Measurements from ENCODE around the gene SH3RF2. TPM values are rescaled to one million over a fixed set of nuclear protein-coding genes. Genes with fewer than 3 reads are reported as not detected.
A peak's percentile ranks its signal among the peaks of the same experiment; 100 is the strongest.

SH3RF2 gene
- total RNA-seq, 1 donor from 2014 or later = 11.5 TPM

DNA sequence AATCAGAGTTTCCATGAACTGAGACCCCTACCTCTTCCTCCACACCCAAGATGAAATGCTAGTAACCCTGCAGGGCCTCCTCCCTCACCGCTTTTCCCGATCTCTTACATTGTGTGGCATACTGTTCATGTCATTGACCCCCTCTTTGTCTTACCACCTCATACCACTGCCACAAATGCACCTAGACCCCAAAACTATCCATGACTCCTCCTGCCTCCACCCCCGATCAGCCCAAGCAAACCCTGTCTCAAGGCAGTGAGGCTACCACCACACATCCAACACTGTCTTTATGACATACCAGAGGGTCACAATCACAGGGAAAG, 113.3 kb downstream of the SH3RF2 start:
- Histone ChIP-seq H3K4me3 (no peak overlapping the region), H3K27ac (no peak overlapping the region), H3K27me3 (ENCODE audit: low read depth) (no peaks in the 10 kb centered on the region), H3K36me3 (no peaks in the 10 kb centered on the region), H3K4me1 (no peaks in the 10 kb centered on the region), H3K9me3 (no peaks in the 10 kb centered on the region)
- ATAC-seq (peak in 1 of 2 donors; percentile 6), DNase-seq (no peak)
- TF ChIP-seq CTCF (IDR thresholded peaks at IDR 0.05) = no peak
- intact Hi-C loops (cut with DNase I) = no loop called here

DNA sequence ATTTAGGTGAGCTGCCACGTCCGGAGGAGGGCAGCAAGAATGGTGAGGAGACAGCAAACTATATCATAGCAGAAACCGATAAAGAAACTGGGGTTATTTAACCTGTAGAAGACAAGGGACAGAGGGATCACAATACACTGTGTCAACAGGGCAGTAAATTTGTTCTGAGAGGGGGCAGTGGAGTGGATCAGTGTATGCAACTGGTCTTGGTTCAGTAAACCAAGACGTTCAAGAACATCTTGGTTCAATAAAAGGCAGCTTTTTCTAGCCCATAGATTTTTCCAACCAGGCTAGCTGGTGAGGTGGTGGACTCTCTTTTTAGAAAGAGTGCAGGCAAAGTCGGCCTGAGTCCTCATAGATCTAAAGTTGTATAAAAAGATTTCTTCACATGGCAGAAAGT, 113.7 kb downstream of the SH3RF2 start:
- DNase-seq (no peak), ATAC-seq (no peak)
- Histone ChIP-seq H3K9me3 (no peaks in the 10 kb centered on the region), H3K36me3 (no peaks in the 10 kb centered on the region), H3K27me3 (ENCODE audit: low read depth) (no peaks in the 10 kb centered on the region), H3K4me1 (no peaks in the 10 kb centered on the region), H3K27ac (no peak overlapping the region), H3K4me3 (no peak overlapping the region)
- TF ChIP-seq CTCF (IDR thresholded peaks at IDR 0.05) = no peak
- intact Hi-C loops (cut with DNase I) = no loop called here

DNA sequence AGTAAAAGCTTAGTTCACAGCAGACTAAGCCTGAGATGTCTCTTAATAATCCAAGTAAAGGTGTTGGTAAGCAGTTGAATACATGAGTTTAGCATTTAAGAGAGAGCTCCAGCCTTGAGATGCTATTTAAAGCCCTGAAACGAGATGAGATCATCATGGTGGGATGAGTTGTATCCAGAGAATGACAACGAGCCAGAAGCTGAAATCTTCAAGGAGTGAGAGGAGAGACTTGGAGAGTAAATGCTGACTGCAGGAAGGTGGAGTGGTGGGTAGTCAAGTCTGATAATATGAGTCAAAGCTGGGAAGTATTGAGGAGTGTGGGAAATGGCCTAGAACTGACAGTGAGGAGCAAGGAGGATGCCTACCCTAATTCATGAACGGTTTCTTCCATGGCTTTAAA, 115.3 kb downstream of the SH3RF2 start:
- no peak for TF ChIP-seq CTCF (IDR thresholded peaks at IDR 0.05)
- no peaks in the 10 kb centered on the region for H3K36me3 ChIP-seq
- intact Hi-C loops (cut with DNase I) = no loop called here
- no peaks in the 10 kb centered on the region for H3K4me1 ChIP-seq
- H3K27ac ChIP-seq = no peak overlapping the region
- no peak for DNase-seq
- no peaks in the 10 kb centered on the region for H3K27me3 ChIP-seq (ENCODE audit: low read depth)
- no peak for ATAC-seq
- no peaks in the 10 kb centered on the region for H3K9me3 ChIP-seq
- H3K4me3 ChIP-seq = no peak overlapping the region

DNA sequence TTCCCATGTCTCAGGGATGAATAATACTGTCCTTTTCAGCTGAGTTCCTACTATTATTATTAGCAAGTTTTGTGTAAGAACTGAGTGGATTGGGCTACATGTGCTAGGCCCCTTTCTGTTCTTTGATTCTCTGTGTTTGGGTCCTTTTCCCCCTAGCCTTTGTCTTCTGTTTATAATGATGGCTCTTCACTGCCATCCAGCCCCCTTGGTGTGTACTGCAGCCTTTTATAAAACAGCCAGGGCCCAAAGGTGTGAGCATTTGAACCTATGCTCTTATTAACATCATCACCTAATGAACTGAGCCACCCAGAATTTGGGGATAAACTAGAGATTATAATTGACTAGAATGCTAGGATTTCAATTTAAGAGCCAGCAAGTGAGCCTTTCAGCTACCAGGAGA, 116.4 kb downstream of the SH3RF2 start:
- no peaks in the 10 kb centered on the region for H3K36me3 ChIP-seq
- ATAC-seq (no peak), DNase-seq (no peak)
- no peaks in the 10 kb centered on the region for H3K27me3 ChIP-seq (ENCODE audit: low read depth)
- no peaks in the 10 kb centered on the region for H3K9me3 ChIP-seq
- no peaks in the 10 kb centered on the region for H3K4me1 ChIP-seq
- no peak overlapping the region for H3K27ac ChIP-seq
- no peak overlapping the region for H3K4me3 ChIP-seq
- TF ChIP-seq CTCF (IDR thresholded peaks at IDR 0.05) = no peak
- intact Hi-C loops (cut with DNase I) = no loop called here

DNA sequence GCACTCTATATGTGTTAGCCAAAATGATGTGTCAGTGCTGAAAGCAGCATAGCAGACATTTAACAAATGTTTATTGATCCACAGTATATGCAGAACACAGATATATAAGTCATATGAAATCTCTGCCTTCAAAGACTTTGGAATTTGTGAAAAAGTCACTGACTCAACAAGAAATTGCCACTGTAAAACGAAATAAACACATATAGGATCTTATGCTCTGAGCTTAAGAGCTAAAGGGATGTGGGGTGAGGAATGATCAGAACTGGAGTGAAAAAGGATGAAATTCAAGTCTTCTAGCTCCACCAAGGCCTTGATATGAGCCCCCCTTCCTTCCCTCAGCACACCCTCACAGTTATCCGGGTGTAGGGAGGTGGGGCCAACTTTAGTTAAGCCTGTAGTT, 119.1 kb downstream of the SH3RF2 start:
- Histone ChIP-seq H3K27me3 (ENCODE audit: low read depth) (no peaks in the 10 kb centered on the region), H3K4me1 (no peaks in the 10 kb centered on the region), H3K27ac (no peak overlapping the region), H3K4me3 (no peak overlapping the region), H3K36me3 (no peaks in the 10 kb centered on the region), H3K9me3 (no peaks in the 10 kb centered on the region)
- no peak for TF ChIP-seq CTCF (IDR thresholded peaks at IDR 0.05)
- no peak for ATAC-seq
- intact Hi-C loops (cut with DNase I) = no loop called here
- DNase-seq = no peak

Data from lower lobe of right lung (tissue), 2 donors.